NCI-H1930 (cell line): Measurements from ENCODE around the gene PRDX5.
A peak's percentile ranks its signal among the peaks of the same experiment; 100 is the strongest.

Source experiments
- DNase-seq, 2 experiments: peaks; one replicate each; lab custom pipeline; 2025; lab: John Stamatoyannopoulos, UW

PRDX5 gene

GRCh38 chr11:64317961-64318765 is at the start of gene PRDX5:
Gene PRDX5, plus strand, starts transcription at chr11:64318121. Its CDS starts 95 bp downstream, at chr11:64318216.
- DNase-seq, result peak; percentile 95 to 96

- DNase-seq, result no peak
These were observed 48.9 kb upstream of the PRDX5 start for GRCh38 chr11:64268893-64269539.

DNA sequence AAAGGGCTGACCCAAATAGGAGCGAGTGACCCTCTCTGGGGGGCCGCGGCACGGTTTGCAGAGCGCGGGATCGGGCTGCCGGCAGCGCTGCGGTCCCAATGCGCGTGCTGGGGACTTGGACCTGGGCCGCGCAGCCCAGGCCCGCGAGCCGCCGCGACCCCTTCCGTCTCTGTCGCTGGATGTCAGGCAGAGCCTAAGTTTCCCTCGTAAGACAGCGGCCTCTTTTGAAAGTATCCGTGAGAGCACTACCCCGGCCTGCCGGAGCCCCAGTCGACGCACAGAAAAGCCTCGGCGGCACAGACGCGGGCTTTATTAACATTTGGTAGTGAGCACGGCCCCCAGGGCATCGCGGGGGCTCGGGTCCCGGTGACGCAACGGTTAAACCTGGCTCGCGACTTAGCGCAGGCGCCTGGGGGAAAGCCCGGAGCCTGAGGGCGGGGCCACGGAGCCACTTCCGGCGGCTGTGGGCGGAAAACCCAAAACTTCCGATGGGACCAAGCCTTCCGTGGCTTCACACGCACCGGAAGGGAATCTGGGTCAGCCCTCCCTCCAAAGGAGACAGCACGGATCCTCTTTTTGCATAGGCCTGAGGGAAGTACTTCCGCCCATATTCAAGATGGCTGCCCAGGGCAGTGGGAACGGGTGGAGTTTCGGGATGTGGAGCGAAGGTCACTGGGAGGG is 48.2 kb upstream of the PRDX5 start:
- peak; percentile 98 to 99 for DNase-seq

DNA sequence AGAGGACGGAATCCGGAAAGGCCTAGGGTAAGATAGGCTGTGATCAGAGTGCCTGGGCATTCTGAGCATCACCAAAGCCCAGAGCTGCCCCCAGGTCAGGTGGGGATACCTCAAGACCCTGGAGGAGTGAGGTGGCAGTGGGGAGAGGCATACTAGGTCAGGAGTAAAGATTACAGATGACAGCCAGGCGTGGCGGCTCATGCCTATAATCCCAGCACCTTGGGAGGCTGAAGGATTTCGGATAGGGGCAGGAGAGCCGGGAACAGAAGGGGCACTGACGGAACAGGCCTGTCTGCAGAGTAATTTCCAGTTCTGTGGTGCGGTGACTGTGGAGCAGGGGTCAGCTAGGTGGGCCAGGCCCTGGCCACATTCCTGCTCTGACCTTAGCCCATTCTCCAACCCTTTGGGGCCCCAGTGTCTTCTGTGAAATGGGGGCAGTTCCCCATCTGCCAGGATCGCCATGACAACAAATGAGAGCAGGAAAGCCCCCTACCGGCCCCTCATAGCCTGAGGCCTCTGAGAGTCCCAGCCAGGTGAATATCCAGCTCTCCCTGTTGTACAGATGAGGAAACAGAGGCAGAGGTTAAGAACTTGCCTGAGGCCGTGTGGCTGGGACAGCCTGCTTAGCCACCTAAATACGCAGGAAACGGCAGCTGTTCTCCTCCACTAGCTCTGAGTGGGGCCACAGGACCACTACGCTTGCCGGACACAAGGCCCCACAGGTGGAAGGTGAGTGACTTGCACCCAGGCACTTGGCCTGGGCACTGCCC is 42.7 kb upstream of the PRDX5 start:
- DNase-seq, result no peak

DNA sequence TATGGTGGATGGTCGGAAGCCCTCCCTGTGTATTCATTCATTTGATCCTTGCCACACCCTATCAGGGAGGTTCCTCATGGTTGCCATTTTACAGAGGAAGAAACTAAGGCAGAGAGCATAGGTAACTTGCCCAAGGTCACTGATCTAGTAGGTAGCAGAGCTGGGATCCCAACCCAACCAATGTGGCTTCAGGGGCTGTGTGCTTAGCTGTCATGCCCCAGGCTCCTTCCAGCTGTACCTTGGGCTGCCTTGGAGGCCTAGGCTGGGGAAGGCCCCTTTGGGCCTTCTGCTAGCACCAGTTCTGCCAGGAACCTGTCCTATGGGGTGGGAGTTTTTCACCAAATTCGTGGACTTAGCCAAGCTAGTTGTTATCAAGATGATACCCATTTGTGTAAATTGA is 42.1 kb upstream of the PRDX5 start:
- DNase-seq, result no peak

DNA sequence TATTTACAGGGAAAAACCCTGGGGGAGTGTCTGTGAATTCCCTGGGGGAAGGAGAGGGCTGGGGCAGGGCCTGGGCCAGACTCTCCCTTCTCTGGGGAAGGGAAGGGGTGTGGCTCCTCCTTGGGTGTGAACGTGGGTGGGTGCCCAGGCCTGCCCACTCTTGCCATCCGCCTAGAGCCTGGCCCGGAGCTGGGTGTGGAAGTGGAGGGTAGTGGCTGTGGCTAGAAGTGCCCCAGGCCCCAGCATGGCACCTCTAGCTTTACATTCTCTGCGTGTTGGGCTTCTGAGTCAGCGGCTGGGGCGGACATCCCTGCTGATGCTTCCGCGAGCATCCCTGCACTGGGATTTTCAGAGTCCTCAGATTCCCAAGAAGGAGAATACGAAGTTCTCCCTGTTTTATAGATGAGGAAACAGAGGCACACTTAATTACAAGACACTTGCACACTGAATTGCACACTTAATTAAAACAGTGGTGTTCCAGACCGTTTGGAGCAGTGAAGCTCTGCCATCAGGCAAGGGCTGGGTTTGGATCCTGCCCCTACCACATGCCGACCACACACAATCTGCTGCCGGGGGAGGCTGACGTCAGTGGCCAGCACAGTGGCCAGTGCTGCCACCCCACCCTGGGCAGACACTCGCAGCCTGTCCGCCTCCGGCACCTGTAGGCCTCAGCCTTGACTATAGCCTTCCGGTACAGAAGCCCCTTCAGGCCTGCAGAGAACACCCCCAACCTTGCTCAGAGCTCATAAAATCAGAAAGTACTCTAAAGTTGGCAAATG is 41.1 kb upstream of the PRDX5 start:
- DNase-seq, result no peak

DNA sequence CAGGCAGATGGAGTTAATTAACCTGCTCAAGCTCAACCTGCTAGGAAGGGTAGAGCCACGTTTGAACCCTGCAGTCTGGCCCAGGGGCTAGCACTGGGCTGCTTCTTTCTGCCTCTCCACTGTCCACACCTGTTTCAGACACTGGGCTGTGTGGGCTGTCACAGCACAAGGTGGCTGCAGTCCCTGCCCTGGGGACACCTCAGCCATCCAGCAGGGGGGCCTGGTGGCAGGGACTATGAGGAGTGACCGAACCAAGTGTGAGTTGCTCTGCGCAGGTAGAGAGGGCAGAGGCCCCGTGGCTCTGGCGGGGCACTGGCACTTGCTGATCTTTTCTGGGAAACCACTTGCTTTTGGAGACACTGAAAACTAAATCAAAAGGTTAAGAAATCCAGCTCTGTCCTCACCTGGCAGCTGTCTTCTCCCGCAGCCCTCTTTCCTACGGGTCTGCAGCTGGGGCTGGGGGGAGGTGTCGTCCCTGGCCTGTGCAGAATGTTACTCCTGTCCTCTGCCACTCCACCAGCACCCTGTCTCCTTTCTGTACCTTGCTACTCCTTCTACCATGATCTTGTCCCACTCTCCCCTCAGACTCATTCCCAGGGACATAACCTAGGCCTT is 39.2 kb upstream of the PRDX5 start:
- DNase-seq, result no peak

DNA sequence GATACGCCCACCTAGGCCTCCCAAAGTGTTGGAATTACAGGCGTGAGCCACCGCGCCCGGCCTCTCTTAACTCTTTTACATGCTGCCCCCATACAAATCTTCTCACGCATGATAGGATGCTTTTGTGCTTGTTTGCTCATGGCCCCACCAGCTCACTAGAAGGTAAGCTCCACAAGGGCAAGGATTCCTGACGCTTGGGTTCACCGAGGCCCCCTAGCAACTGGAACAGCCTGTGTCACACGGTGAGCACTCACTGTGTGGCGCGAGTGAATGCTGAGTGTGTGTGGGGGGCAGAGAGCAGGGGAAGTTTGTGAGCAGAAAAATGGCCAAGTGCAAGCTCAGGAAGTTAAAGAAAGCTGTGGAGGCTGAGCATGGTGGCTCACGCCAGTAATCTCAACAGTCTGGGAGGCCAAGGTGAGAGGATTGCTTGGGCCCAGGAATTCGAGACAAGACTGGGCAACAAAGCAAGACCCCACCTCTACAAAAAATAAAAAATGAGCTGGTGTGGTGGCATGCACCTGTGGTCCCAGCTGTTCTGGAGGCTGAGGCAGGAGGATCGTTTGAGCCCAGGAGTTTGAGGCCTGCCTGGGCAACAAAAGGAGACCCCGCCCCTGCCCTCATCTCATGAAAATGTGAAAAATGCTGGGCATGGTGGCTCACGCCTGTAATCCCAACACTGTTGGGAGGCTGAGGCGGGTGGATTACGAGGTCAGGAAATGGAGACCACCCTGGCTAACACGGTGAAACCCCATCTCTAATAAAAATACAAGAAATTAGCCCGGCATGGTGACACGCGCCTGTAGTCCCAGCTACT is 35.8 kb upstream of the PRDX5 start:
- DNase-seq, result no peak

DNA sequence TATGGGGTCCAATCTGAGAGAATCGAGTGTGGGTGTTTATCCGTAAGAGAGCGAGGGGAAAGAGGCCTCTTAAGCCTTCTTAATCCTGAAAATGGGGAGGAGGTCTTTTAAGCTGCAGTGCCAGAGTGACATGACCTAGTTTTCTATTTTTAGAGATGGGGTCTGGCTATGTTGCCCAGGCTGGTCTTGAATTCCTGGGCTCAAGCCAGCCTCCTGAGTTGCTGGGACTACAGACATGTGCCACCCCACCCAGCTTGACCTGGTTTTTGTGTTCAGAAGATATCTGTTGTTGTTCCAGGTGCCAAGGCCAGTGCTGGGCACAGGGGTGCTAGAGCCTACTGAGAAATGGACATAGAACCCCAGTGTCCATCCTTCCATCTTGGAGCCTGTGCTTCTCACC is 34.8 kb upstream of the PRDX5 start:
- DNase-seq, result no peak

DNA sequence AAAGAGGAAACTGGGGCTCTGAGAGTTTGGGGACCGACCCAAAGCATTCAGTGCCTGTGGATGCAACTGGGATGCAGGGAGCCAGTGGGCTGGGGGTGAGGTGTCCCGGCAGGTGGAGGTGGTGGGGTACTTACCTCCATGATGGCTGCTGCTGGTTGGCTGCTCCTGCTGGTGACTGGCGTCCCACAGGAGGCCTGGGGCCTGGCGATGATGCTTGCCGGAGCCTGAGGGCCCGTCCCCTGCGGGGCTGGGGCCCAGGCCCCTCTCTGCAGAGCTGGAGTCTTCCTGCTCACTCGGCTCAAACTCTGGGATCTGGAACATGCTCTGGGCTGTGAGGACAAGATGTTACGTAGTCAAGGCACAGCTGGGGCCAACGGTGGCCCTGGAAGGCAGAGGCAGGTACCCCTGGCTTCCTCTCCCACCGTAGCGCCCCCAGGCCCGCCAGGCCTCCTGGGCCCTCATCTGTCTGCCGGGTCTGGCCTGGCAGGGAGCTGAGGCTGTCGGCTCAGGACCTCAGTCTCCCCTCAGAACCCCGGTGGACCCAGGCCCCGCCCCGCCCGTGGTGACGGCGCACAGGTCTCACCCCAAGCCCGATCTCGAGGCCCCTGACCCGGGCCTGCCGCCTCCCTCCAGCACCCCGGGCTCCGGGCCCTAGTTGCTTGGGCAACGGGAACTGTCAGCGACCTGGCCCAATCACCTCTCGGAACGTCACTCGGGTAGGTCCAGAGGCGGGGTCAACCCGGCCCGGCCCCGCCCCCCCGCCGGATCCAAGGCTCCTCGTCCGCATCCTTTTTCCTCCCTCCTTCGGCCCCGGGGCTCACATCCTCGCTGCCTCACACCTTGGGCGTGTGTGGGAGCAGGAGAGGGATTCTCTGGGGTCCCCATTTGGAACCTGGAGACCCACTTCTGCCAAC is 33.6 kb upstream of the PRDX5 start, which contains the start of gene BAD:
TSS of gene BAD (minus strand) at position 618 of the 914 bp plus-strand sequence. CDS start at position 321, 297 bp downstream.
- DNase-seq, result peak; percentile 85 to 92

- peak; percentile 62 to 84 for DNase-seq
These were observed 32.7 kb upstream of the PRDX5 start, which contains the start of gene GPR137 for GRCh38 chr11:64284962-64285884. Gene GPR137, plus strand, starts transcription at chr11:64285848. Its CDS starts 677 bp downstream, at chr11:64286525.

DNA sequence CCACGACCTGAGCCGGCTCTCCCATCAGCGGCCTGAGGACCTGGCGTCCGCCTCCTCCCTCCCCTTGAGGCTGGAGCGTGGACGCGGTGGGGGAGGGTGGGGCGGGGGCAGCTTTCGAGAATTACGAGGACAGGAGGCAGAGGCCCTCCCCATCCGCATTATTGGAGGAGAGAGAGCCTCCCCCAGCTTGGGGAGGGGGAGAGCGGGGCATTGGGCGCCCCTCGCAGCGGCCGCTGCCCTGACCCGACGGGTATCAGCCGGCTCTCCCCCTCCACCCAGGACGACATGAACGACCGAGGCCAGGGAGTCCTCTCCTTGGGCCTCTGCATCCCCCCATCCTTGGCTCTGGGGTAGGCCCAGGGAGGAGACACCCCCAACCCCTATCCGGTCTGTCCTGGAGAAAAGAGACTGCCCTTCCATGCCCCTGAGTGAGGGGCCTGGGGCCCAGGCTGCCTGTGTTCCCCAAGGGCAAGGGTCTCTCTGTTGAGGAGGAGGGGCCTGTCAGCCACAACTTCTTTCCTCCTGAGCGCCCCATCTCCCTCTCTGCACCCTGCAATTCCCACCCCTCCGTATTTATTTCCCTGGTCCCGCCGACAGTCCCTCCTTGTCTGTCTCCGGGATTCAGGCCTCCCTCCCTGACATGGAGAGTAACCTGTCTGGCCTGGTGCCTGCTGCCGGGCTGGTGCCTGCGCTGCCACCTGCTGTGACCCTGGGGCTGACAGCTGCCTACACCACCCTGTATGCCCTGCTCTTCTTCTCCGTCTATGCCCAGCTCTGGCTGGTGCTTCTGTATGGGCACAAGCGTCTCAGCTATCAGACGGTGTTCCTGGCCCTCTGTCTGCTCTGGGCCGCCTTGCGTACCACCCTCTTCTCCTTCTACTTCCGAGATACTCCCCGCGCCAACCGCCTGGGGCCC is 31.8 kb upstream of the PRDX5 start:
- no peak for DNase-seq

DNA sequence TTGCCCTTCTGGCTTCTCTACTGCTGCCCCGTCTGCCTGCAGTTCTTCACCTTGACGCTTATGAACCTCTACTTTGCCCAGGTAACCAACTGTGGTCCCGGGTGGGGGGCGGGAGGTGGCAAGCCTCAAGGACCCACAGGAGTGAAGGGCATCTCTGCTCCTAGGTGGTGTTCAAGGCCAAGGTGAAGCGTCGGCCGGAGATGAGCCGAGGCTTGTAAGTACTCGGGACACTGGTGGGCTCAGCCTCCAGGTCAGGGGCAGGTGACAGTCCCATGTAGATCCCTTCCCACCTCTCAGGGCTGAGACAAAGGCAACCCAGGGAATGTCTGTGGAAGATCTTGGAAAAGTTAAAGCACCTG is 31.1 kb upstream of the PRDX5 start:
- no peak for DNase-seq

- no peak for DNase-seq
These were observed 30.1 kb upstream of the PRDX5 start for GRCh38 chr11:64287676-64288352.

DNA sequence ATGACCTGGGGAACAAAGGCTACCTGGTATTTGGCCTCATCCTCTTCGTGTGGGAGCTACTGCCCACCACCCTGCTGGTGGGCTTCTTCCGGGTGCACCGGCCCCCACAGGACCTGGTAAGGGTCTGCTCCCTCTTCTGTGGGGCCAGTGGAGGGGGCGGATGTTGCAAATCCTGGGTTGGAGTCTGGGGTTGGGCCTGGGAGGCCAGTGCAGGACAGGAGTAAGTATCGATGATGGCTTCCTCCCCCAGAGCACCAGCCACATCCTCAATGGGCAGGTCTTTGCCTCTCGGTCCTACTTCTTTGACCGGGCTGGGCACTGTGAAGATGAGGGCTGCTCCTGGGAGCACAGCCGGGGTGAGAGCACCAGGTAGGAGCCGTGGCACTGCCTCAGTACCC is 29.6 kb upstream of the PRDX5 start:
- DNase-seq, result no peak

DNA sequence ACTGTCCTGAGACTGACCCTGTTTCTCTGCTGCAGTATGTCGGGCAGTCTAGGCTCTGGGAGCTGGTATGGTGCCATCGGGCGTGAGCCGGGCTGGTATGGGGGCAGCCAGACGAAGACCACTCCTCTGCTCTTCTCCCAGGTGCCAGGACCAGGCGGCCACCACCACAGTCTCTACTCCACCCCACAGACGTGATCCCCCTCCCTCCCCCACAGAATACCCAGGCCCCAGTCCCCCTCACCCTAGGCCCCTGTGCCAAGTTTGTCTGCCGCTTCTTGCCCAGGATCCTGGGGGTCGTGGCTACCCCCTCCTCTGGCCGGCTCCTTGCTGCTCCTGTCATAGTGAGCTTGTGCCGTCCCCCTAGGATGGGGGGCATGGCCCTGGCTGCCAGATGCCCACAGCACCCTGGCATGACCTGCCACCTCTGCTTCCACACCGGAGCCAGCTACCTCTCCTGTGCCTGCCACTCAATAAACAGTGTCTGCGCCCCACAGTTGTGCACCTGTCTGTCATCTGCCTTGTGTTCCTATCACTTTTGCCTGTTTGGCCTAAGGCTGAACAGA is 28.8 kb upstream of the PRDX5 start:
- DNase-seq, result no peak
